ENCODE data around the gene ISYNA1.

The ISYNA1 gene

GRCh38 chr19:18391509-18392075 is 46.3 kb downstream of the ISYNA1 start:
- DNase-seq: no peak

- no peak for DNase-seq
Observed at GRCh38 chr19:18390065-18390907, 47.6 kb downstream of the ISYNA1 start.

- no peak for DNase-seq
Observed at GRCh38 chr19:18389726-18390064, 48.2 kb downstream of the ISYNA1 start.

- no peak for DNase-seq
Observed at GRCh38 chr19:18388960-18389725, 48.8 kb downstream of the ISYNA1 start.

GRCh38 chr19:18388100-18388959 is 49.6 kb downstream of the ISYNA1 start:
- peak; percentile 58 to 75 for DNase-seq

GRCh38 chr19:18386543-18387271 is 51.2 kb downstream of the ISYNA1 start:
- DNase-seq: no peak

- DNase-seq: peak in 1 of 2 donors; percentile 10
Observed at GRCh38 chr19:18385675-18386542, 52.0 kb downstream of the ISYNA1 start, which contains the start of gene GDF15. TSS of gene GDF15 (plus strand) at chr19:18386158. CDS start at chr19:18386190, 32 bp downstream.

GRCh38 chr19:18385359-18385674 is 52.6 kb downstream of the ISYNA1 start:
- DNase-seq: no peak

GRCh38 chr19:18384775-18385174 is 53.2 kb downstream of the ISYNA1 start:
- DNase-seq: no peak
